AG20443 (cell line): ENCODE measurements around the gene CACNG7.

Experiments
- DNase-seq: peaks from one replicate; pipeline ENCODE4 v3.0.0; 2012; ENCODE audit warnings: low spot score, mixed read lengths

The CACNG7 gene

DNA sequence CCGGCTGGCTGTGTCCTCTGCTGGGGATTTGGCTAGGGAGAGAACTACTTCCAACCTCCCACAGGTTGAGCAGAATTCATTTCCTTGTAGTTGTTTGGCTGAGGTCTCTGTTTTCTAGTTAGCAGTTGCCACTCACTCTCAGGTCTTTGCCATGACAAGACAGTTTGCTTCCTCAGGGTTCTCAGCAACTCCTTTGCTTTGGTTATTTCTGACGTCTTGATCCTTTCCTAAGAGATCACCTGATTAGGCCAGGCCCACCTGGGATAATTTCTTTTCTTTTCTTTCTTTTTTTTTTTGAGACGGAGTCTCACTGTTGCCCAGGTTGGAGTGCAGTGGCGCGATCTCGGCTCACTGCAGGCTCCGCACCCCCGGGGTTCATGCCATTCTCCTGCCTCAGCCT is 44.3 kb downstream of the CACNG7 start:
- no peak for DNase-seq

DNA sequence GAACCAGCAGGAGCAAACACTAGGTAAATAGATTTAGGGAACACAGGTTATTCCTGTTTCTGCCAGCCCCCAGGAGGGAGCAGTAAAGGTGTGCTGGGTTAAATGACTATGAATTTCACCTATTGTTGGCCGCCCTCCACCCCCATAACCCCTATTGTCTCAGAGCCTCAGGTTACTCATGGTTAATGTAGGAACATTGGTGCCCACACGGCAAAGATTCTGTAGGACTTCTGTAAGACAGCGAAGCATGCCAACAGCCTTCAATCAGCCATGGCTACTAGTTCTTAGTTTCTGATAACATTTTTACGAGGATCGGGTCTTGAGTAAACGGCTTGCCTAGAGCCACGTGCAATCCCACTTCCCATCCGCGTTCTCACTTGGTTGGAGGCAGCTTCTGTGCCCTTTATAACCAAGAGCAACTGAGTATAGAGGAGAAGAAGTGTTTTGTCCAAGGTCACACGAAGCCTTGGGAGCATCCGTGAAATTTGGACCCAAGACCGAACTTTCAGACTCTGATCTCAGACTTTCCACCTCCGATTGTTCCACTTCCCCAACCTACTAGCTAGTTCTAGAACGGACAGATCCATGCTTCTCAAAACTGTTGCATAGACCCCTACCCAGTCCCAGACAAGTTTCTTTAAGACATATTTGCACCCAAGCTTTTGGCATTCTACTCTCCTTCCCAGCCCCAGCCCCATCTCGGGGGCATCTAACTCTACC is 48.5 kb downstream of the CACNG7 start:
- DNase-seq, result no peak

DNA sequence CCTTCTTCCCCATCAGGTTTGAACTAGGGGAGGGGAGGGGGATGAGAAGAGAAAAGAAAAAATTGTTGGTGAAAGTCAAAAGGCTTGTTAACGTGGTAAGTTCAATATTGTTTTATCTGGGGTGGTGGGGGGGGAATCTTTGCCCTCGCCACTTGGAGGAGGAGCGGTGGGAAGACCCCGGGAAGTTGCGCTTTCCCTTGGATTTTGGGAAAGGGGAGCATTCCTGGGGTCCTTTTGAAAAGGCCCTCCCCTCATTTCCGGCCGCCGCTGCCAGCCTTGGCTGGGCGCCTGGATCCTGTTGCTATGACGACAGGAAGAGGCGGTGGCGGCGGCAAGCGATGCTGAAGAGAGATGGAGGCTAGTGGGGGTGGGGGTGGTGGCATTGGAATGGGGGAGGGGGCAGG is 49.1 kb downstream of the CACNG7 start:
- DNase-seq, result no peak

DNA sequence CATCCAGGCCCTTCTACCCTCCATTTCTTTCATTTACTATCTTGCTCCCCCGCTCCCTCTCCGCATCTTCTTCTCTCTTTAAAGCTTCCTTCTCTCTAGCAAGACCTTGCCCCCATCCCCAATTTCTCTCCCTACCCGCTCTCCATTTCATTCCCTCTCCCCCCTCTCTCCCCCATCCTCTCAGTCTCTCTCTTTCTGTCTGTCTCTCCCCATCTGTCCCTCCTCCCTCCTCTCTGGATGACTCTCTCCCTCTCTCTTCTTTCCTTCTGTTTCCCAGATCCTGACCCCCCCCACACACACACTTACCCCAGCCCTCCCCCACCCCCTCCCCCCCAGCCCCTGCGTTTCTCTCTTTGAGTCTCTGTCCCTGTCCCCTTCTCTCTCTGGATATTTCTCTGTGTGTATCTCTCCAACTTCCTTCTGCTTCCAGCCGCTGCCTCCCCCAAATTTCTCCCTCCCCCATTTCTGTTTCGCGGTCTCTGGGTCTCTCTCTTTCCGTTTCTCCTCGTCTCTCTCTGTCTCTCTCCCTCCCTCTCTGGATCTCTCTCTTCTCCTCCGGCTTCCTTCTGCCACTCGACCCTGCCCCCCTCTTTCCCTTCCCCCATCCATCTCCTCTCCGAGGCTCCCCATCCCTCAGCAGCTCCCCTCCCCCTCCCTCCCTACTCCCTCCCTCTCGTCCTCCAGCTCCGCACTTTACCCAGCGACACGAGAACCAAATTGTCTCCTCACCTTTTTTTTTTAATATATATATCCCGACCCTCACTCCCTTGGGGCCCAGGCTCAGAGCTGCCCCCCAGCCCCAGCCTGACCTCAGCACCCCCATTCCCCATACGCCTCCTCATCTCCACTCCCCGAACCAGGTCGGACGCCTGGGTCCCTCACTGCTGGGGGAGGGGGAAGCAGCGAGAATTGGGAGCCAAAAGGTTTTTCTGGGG is 50.0 kb downstream of the CACNG7 start:
- DNase-seq, result no peak

DNA sequence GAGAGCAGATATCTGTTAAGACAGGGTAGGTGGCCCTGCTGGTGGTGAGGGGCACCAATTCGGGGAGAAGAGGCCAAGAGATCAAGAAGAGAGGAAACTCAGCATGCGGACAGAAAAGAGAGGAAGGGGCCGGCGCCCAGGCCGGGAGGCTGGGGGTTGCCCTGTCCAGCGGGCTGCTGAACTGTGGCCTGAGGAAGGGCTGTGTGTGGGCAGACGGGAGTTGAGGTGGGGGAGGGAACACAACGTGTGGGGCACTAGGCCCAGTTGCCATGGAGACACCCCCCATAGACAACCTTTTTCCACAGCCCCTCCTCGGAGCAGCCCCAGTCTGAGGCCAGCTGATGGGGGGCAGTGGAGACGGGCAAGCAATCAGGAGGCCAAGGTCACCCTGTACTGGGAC is 51.1 kb downstream of the CACNG7 start:
- DNase-seq, result no peak

DNA sequence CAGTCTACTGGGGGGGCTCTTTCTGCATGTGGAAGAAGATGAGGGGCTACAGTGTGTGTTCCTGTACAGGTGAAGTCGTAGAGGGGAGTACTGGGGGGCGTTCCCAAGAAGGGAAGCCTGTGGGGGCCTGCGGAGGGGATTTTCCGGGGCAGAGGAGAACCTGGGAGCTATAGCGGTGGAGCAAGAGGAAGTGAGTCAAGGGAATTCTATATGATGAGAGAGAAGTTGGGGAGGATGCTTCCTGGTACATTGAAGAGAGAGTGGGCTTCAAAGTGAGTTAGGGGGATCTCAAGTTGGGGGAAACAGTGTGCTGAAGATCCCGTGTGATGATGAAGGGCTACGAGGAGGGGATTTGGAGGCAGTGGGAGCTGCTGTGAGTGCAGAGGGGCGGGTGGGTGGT is 51.8 kb downstream of the CACNG7 start:
- DNase-seq, result no peak

DNA sequence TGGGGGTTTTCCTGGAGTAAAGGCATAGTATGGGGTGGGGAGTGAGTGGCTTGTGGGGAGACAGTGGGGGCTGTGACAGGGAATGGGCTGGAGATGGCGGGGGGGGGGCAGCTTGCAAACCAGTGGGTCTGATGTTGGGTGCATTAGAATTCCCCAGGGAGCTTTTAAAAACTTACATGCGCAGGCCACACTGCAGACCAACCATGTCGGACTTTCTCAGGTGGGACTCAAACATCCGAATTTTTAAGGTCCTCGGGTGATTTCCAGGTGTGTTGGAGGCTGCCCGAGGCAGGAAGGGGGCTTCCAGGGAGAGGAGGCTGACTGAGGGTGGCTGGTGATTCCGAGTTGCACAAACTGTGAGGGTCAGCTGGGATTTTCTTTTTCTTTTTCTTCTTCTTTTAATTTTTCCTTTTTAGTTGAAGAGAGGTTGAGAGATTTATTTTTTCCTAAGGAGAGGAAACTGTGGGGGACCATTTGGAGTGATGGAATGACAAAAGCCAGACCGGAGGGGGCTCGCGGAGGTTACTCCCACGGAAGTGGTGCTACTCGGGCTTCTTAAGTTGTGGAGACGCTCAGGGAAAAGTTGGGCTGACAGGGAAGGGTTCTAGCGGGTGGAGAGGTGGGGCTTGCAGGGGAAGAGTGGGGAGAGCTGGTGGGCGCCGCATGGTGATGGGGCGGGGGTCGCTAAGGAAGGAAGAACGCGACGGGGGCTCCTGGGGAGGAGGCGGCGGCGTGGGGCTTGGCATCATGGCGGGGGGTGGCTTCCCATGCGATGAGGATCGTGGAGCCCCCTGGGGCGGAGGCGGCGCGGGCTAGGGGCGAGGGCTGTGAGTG is 52.7 kb downstream of the CACNG7 start:
- DNase-seq, result no peak

DNA sequence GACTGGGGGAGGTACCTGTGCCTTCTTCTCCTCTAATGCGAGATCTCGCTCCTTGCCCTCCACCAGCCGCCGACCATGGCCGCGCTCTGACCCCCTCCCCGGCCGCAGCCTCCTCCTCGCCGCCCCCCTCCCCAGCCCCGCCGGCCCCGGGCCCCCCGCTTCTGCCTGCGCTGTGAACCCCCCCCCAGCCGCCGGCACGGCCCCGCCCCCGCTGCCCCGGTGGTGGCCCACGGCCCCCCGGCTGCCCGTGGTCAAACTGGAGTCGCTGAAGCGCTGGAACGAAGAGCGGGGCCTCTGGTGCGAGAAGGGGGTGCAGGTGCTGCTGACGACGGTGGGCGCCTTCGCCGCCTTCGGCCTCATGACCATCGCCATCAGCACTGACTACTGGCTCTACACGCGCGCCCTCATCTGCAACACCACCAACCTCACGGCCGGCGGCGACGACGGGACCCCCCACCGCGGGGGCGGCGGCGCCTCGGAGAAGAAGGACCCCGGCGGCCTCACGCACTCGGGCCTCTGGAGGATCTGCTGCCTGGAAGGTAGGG is 53.9 kb downstream of the CACNG7 start, which contains the start of gene CACNG8:
TSS of gene CACNG8 (plus strand) at position 51 of the 545 bp plus-strand sequence.
- DNase-seq, result no peak

DNA sequence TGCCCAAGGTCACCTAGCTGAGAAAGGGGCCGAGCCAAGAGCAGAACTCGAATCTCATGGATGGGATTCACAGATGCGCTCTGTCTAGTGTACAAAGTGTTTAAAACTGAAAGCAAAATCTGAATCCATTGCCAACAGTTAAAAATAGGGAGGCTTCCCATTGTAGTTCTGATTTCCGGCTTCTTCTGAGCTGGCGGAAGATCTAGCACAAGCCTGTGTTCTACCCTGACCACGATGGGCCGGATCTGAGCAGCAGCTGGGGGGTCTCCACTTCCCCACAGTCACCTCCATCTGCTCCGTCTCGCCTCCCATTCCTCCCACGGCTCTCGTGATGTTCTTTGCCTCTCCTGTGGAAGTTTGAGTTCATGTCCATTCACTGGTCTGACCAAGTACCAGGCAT is 56.0 kb downstream of the CACNG7 start:
- no peak for DNase-seq

DNA sequence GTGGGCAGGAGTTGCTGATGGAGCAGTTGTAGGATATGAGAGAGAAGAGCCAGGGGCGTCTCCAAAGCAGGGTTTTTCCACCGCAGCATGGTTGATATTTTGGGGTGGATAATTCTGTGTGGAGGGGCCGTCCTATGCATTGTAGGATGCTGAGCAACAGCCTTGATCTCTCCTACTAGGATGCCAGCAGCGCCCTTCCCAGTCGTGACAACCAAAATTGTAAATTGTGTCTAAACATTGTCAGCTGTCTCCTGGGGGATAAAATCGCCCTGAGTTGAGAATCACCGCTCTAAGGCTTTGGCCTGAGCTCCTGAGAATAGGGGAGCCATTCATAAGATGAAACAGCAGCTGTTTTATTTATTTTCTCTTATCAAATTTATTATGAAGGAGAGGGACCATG is 57.9 kb downstream of the CACNG7 start:
- DNase-seq, result no peak

DNA sequence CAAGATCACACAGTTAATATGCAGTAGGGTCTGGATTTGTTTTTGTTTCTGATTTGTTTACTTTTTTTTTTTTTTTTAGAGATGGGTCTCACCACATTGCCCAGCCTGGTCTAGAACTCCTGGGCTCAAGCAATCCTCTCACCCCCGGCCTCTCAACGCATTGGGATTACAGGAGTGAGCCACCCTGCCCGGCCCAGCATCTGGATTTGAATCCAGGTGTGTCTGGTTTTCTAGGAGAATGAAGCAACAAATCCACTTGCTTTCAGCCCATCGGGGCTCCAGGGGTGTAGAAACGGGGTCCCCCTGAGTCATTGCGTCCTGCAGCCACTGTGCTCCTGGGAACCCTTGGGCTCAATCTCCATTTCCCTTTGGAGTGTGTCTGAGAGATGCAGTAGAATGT is 60.3 kb downstream of the CACNG7 start:
- DNase-seq, result no peak

DNA sequence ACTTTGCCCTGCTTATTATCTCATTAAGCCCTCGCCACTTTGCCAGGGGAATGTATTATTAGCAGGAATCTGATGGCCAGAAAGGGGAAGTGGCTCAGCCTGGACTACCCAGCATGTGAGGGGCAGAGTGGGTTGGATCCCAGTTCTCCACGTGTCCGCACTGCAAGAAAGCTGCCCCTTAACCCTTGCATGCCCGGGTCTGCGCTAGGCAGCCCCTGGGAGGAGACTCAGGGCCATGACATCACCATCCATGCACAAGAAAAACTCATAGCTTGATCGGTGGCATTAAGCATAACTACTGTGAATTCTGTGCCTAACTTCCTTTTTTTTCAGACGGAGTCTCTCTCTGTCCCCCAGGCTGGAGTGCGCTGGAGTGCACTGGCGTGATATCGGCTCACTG is 62.6 kb downstream of the CACNG7 start:
- no peak for DNase-seq

DNA sequence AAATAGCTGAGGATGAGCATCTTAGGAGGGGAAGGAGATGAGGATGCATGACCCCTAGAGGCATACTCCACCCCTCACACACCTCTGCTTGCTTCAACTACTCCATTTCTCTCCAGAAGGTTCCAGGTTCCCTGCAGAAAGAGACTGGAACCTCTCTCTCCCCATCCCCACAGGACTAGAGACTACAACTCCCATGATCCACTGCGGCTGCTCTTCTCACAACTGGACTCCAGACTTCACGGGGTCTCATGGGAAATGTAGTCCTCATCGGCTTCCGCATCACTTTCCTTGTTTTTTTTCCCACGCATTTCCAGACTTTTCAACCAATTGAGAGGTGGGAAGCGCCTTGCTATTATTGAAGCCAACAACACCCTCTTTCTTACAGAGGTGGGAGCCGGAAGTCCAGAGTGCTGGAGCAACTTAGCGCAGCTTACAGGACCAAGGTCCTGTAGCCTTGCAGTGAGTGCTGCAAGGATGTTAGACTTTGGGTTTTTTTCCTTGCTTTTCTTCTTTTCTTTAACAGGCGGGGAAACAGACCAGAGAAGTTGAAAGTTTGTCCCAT is 68.4 kb downstream of the CACNG7 start:
- peak; percentile 89 for DNase-seq

DNA sequence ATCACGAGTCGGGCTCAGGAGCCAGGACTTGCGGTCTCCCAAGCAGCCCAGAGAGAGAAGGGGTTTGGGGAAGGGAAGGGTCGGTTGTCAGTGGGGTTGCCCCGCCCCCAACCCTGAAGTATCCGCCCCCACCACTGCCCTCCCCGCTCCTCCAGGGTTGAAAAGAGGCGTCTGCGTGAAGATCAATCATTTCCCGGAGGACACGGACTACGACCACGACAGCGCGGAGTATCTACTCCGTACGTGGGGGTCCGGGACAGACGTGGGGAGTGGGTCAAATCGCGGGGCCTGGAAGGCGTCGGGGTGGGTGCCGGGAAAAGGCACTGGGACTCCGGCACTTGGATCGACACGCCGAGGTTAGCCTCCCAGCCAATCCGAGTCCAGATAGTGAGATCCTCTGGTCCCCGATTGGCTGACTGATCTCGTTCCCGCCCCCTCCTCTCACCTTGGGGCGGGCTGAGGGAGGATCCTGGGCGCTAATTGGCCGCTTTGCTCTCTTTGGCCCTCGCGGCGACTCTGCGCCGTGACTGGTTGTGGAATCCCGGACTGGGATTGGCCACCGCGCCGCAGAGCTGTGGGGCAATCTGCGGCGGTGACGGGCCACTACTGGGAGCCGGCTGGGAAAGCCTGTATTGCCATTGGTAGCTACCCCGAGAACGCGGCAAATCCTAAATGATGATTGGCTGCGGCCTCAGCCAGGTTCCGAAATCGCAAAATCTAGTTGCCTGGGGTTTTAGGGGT is 69.1 kb downstream of the CACNG7 start:
- peak; percentile 84 for DNase-seq

DNA sequence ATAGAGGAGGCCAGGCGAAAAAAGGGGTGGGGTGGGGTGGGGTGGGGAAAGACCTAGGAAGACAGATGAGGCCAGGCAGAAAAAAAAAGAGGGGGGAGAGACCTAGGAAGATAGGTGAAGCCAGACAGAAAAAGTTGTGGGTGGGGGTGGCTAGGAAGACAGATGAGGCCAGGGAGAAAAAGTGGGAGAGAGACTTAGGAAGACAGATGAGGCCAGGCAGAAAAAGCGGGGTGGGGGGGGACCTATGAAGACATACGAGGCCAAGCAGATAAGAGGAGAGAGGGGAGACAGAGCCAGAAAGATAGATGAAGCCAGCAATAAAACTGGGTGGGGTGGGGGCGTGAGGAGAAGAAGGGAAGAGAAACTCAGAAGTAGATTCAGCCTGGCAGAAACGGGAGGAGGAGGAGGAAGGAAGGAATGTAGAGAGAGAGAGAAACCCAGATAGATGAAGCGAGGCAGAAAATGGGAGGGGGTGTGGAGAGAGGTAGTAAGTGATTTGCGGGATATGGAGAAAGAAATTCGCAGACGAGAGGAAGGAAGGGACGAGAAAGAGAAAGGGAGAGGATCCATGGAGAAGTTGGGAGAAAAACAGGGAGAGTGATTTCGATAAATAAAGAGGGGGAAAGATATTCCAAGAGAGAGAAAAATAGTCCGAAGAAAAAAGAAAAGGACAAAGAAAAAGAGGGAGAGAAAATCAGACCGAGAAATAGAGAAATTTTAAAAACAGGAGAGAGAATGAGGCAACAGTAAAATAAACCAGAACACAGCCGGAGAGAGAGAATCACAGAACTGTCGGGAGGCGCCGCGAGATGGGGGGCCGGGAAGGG is 70.1 kb downstream of the CACNG7 start:
- no peak for DNase-seq

DNA sequence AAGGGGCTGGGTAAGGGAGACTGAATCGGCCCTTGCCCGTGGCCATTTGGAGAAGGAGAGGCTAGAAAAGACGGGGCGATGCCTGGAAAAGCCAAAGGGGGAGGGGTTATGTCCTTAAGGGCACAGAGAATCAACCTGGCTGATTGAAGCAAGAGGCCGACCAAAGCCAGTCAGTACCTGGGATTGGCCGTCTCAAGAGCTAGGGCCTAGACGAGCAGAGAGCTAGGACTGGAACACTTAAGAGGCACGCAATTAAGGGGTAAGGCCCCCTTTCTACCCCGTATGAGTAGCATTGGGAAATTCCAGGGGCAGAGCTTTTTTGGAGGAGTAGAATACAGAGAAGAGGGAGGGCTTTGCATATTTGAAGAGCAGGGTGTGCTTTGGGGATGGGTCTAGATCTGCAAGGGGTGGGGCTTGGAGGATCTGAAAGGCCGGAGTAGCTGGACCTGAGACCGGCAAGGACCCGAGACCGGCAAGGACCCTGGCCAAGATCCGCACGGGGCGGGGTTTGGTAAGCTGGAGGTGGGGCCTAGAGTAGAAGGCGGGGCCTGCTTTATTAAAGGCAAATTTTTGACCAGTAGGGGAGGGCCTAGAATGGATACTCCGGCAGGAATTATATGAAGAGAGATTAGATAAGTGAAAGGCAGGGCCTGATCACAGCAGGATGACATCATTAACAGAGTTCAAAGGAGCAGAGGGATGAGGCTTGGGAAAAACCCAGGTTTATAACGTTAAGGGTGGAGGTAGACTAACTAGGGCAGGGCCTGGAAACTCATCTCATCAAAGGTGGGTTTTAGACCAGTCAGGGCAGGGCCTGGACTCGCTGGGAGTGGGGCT is 71.7 kb downstream of the CACNG7 start:
- DNase-seq, result no peak

DNA sequence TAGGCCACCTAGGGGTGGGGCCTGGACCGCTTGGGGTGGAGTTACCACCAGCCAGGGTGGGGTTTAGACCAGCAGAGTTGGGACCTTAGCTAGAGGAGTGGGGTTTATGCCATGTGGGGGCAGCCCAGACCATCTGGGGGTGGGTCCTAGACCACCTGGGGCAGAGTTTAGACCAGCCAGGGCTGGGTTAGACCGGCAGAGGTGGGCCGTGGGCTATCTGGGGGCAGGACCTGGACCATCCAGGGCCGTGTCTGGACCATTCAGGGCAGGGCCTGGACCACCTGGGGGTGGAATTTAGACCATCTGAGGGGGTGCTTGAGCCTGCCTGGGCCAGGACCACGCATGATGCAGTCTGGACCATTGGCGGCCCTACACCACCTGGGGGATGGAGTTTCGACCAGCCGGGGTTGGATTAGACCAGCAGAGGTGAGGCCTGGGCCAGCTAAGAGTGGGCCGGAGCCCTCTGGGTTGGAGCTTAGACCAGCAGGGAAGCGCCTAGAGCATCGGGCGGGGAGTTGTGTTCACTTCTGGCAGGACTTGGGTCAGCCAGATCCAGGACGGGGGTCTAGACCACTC is 72.4 kb downstream of the CACNG7 start:
- DNase-seq, result no peak

DNA sequence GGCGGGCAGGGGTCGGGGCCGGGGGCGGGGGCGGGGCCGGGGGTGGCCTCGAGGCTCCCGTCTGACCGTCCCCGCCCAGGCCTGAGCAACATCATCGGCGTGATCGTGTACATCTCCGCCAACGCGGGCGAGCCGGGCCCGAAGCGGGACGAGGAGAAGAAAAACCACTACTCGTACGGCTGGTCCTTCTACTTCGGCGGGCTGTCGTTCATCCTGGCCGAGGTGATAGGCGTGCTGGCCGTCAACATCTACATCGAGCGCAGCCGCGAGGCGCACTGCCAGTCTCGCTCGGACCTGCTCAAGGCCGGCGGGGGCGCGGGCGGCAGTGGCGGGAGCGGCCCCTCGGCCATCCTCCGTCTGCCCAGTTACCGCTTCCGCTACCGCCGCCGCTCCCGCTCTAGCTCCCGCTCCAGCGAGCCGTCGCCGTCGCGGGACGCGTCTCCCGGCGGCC is 72.9 kb downstream of the CACNG7 start:
- peak; percentile 47 for DNase-seq

DNA sequence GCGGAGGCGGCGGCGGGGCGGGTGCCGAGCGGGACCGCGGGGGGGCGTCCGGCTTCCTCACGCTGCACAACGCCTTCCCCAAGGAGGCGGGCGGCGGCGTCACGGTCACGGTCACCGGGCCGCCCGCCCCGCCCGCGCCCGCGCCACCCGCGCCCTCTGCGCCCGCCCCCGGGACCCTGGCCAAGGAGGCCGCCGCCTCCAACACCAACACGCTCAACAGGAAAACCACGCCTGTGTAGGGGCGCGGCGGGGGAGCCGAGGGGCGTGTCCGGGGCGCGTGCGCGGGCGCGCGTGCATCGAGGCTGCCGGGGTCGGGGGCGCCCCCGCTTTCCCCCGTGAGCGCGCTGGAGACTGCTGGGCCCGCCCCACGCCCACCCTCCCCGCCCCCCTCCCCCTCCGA is 73.5 kb downstream of the CACNG7 start:
- DNase-seq, result peak; percentile 71
